Stimulated activated CD4-positive, alpha-beta T cell treated with anti-CD3 and anti-CD28 coated beads, TNF-alpha, amount 100 ng/mL, for 4 hours (primary cell): Measurements from ENCODE around the gene TOM1L2.
A peak's percentile ranks its signal among the peaks of the same experiment; 100 is the strongest.

Source experiments
- DNase-seq, 3 experiments: peaks; one replicate each; pipeline ENCODE4 v3.0.0-alpha.2; 2020; ENCODE audit warnings: low read depth in 3 of 3

TOM1L2 gene

GRCh38 chr17:17899486-17899885 is 72.7 kb downstream of the TOM1L2 start:
- DNase-seq: no peak

GRCh38 chr17:17898673-17899072 is 73.5 kb downstream of the TOM1L2 start:
- DNase-seq: no peak

- DNase-seq: no peak
These were observed 74.8 kb downstream of the TOM1L2 start for GRCh38 chr17:17897442-17897841.

- no peak for DNase-seq
These were observed 75.5 kb downstream of the TOM1L2 start for GRCh38 chr17:17896746-17897145.

- no peak for DNase-seq
These were observed 78.2 kb downstream of the TOM1L2 start for GRCh38 chr17:17893801-17894644.

- DNase-seq: no peak
These were observed 79.5 kb downstream of the TOM1L2 start for GRCh38 chr17:17892731-17893130.

GRCh38 chr17:17892009-17892408 is 80.2 kb downstream of the TOM1L2 start:
- DNase-seq: no peak

- DNase-seq: peak in 2 of 3 experiments; percentile 5 to 19
These were observed 81.1 kb downstream of the TOM1L2 start for GRCh38 chr17:17890773-17891759.

- DNase-seq: no peak
These were observed 82.3 kb downstream of the TOM1L2 start for GRCh38 chr17:17889922-17890321.

- DNase-seq: no peak
These were observed 83.4 kb downstream of the TOM1L2 start for GRCh38 chr17:17888821-17889220.

- no peak for DNase-seq
These were observed 83.8 kb downstream of the TOM1L2 start for GRCh38 chr17:17888371-17888770.

- no peak for DNase-seq
These were observed 84.4 kb downstream of the TOM1L2 start for GRCh38 chr17:17887752-17888304.

GRCh38 chr17:17886726-17887125 is 85.5 kb downstream of the TOM1L2 start:
- DNase-seq: no peak

- DNase-seq: no peak
These were observed 86.0 kb downstream of the TOM1L2 start for GRCh38 chr17:17886226-17886625.

GRCh38 chr17:17884391-17885357 is 87.5 kb downstream of the TOM1L2 start:
- DNase-seq: no peak

- no peak for DNase-seq
These were observed 88.4 kb downstream of the TOM1L2 start for GRCh38 chr17:17883801-17884200.

GRCh38 chr17:17882082-17882581 is 90.1 kb downstream of the TOM1L2 start:
- no peak for DNase-seq

GRCh38 chr17:17880577-17881196 is 91.5 kb downstream of the TOM1L2 start:
- no peak for DNase-seq

GRCh38 chr17:17877529-17878358 is 94.5 kb downstream of the TOM1L2 start:
- no peak for DNase-seq
